ENCODE data around the gene SAG. TPM values are rescaled to one million over a fixed set of nuclear protein-coding genes. Genes with fewer than 3 reads are reported as not detected.

Gene SAG
- total and polyA plus RNA-seq, 2 of the 13 experiments (the other 11 are each of a cell fraction or from before 2014, with no cell fraction given): not detected

- no peak for TF ChIP-seq PRDM10 (CRISPR knock-in tag; IDR thresholded peaks at IDR 0.05; ENCODE audit: low read depth)
- peak; percentile 41; the same call in 1 of the 2 replicates for TF ChIP-seq ARID2 (CRISPR knock-in tag; IDR thresholded peaks at IDR 0.05; ENCODE audit: borderline replicate concordance)
- no peak for TF ChIP-seq ZBTB3 (CRISPR knock-in tag; IDR thresholded peaks at IDR 0.05; ENCODE audit: borderline replicate concordance, low read depth)
- no peak; the same call in 1 of the 2 replicates for TF ChIP-seq RXRA (CRISPR knock-in tag; IDR thresholded peaks at IDR 0.05)
- no peak for TF ChIP-seq RBM22 (optimal IDR thresholded peaks at IDR 0.05; ENCODE audit: low read length)
- peak; percentile 49; the same call in 1 of the 2 replicates for TF ChIP-seq PHF20 (CRISPR knock-in tag; IDR thresholded peaks at IDR 0.05)
- TF ChIP-seq CREB1 (IDR thresholded peaks at IDR 0.05): no peak
- no peak for TF ChIP-seq CREB1 (CRISPR knock-in tag; IDR thresholded peaks at IDR 0.05)
- TF ChIP-seq FLYWCH1 (CRISPR knock-in tag; IDR thresholded peaks at IDR 0.05): no peak
- no peak for TF ChIP-seq FOXP1 (IDR thresholded peaks at IDR 0.05)
- TF ChIP-seq FOXP1 (CRISPR knock-in tag; IDR thresholded peaks at IDR 0.05): no peak
- peak; percentile 38 for TF ChIP-seq MED8 (CRISPR knock-in tag; IDR thresholded peaks at IDR 0.05; ENCODE audit: insufficient replicate concordance)
- TF ChIP-seq LBX2 (CRISPR knock-in tag; IDR thresholded peaks at IDR 0.05; ENCODE audit: borderline replicate concordance): no peak
- peak; percentile 73; the same call in 1 of the 2 replicates for TF ChIP-seq NR0B2 (CRISPR knock-in tag; IDR thresholded peaks at IDR 0.05)
- TF ChIP-seq STAT5B (CRISPR knock-in tag; IDR thresholded peaks at IDR 0.05): no peak
- TF ChIP-seq ZBTB7A (CRISPR knock-in tag; IDR thresholded peaks at IDR 0.05): peak; percentile 75; the same call in 1 of the 2 replicates
- 0 out of 2 replicates have a peak, but pooled peaks have one; percentile 66 for TF ChIP-seq HOXD1 (CRISPR knock-in tag; IDR thresholded peaks at IDR 0.05)
- TF ChIP-seq ZNF709 (CRISPR knock-in tag; IDR thresholded peaks at IDR 0.05): no peak
- 0 out of 2 replicates have a peak, but pooled peaks have one; percentile 7 for TF ChIP-seq RBFOX2 (IDR thresholded peaks at IDR 0.05; ENCODE audit: low read depth, low read length)
- 0 out of 2 replicates have a peak, but pooled peaks have one; percentile 14 for TF ChIP-seq ZNF317 (CRISPR knock-in tag; IDR thresholded peaks at IDR 0.05)
- TF ChIP-seq SIX1 (CRISPR knock-in tag; IDR thresholded peaks at IDR 0.05; ENCODE audit: borderline replicate concordance): 0 out of 2 replicates have a peak, but pooled peaks have one; percentile 58
- TF ChIP-seq ZNF34 (CRISPR knock-in tag; IDR thresholded peaks at IDR 0.05; ENCODE audit: borderline replicate concordance): no peak
- no peak for TF ChIP-seq ZNF207 (IDR thresholded peaks at IDR 0.05; ENCODE audit: borderline replicate concordance)
- TF ChIP-seq ZFP1 (CRISPR knock-in tag; IDR thresholded peaks at IDR 0.05): no peak
- no peak for TF ChIP-seq CHD2 (IDR thresholded peaks at IDR 0.05; ENCODE audit: low read depth, low read length)
- TF ChIP-seq XBP1 (CRISPR knock-in tag; IDR thresholded peaks at IDR 0.05): no peak
- no peak for TF ChIP-seq ZKSCAN8 (CRISPR knock-in tag; IDR thresholded peaks at IDR 0.05; ENCODE audit: borderline replicate concordance)
- TF ChIP-seq ZNF878 (CRISPR knock-in tag; IDR thresholded peaks at IDR 0.05): no peak
- peak; percentile 55; the same call in 1 of the 2 replicates for TF ChIP-seq ZBTB20 (CRISPR knock-in tag; IDR thresholded peaks at IDR 0.05; ENCODE audit: borderline replicate concordance, low read depth)
Measured at GRCh38 chr2:233353769-233354499, 46.3 kb downstream of the SAG start, which contains the start of gene DGKD (continued).
